ENCODE measurements around the gene FGF3. TPM values are rescaled to one million over a fixed set of nuclear protein-coding genes. Genes with fewer than 3 reads are reported as not detected.

The FGF3 gene
- total RNA-seq (not detected), polyA plus RNA-seq (not detected)

- H3K27me3 ChIP-seq (ENCODE audit: insufficient read depth, low read length): peaks cover 7% of the 10 kb centered on the region
- CTCF ChIA-PET (ENCODE audit: partially characterized antibody): no interaction called here
- intact Hi-C loops (cut with micrococcal nuclease): no loop called here
- no peak within 1 kb of the TSS for H3K27ac ChIP-seq (ENCODE audit: low read depth, low read length)
- Mint-ChIP-seq H3K9me3 (peaks cover 0 to 2% (median 0%) of the 10 kb centered on the region in 8 donors), H3K27me3 (peaks cover 20 to 26% of the 10 kb centered on the region in 2 donors), H3K4me3 (no peak within 1 kb of the TSS), H3K27ac (no peak within 1 kb of the TSS), H3K4me1 (peaks cover 0 to 6% (median under 1%) of the 10 kb centered on the region in 4 donors), H3K36me3 (no peaks in the 10 kb centered on the region)
- no peak for DNase-seq
- H3K36me3 ChIP-seq (ENCODE audit: insufficient read depth, low read length): no peaks in the 10 kb centered on the region
- H3K4me3 ChIP-seq (ENCODE audit: low read length in 2 of 2): no peak within 1 kb of the TSS
- POLR2A ChIA-PET (ENCODE audit: partially characterized antibody): no interaction called here
- H3K9me3 ChIP-seq (ENCODE audit: control insufficient read depth in 1 of 2, low read length in 2 of 2): no peaks in the 10 kb centered on the region
- no peaks in the 10 kb centered on the region for H3K4me1 ChIP-seq (ENCODE audit: insufficient read depth, low read length)
Observed at GRCh38 chr11:69818603-69819441, at the start of gene FGF3. Gene FGF3, minus strand, starts transcription at chr11:69819416. Its CDS starts 483 bp downstream, at chr11:69818933.

GRCh38 chr11:69868871-69869270, 49.7 kb upstream of the FGF3 start:
- H3K36me3 ChIP-seq (ENCODE audit: insufficient read depth, low read length): no peaks in the 10 kb centered on the region
- Mint-ChIP-seq H3K4me3 (no peak overlapping the region), H3K9me3 (peaks cover 0 to 8% (median 0%) of the 10 kb centered on the region in 8 donors), H3K36me3 (no peaks in the 10 kb centered on the region), H3K4me1 (no peaks in the 10 kb centered on the region), H3K27ac (no peak overlapping the region), H3K27me3 (peaks cover 9 to 31% of the 10 kb centered on the region in 2 donors)
- no peaks in the 10 kb centered on the region for H3K4me1 ChIP-seq (ENCODE audit: insufficient read depth, low read length)
- H3K27ac ChIP-seq (ENCODE audit: low read depth, low read length): no peak overlapping the region
- ChIA-PET POLR2A (ENCODE audit: partially characterized antibody) (no interaction called here), CTCF (ENCODE audit: partially characterized antibody) (no interaction called here)
- H3K4me3 ChIP-seq (ENCODE audit: low read length in 2 of 2): no peak overlapping the region
- no peaks in the 10 kb centered on the region for H3K27me3 ChIP-seq (ENCODE audit: insufficient read depth, low read length)
- no peak for DNase-seq
- intact Hi-C loops (cut with micrococcal nuclease): no loop called here
- no peaks in the 10 kb centered on the region for H3K9me3 ChIP-seq (ENCODE audit: control insufficient read depth in 1 of 2, low read length in 2 of 2)

GRCh38 chr11:69868006-69868810, 49.0 kb upstream of the FGF3 start:
- CTCF ChIA-PET (ENCODE audit: partially characterized antibody): no interaction called here
- Mint-ChIP-seq H3K36me3 (no peaks in the 10 kb centered on the region), H3K27ac (no peak overlapping the region), H3K4me3 (no peak overlapping the region), H3K9me3 (peaks cover 0 to 8% (median 0%) of the 10 kb centered on the region in 8 donors), H3K4me1 (no peaks in the 10 kb centered on the region), H3K27me3 (peaks cover 9 to 30% of the 10 kb centered on the region in 2 donors)
- intact Hi-C loops (cut with micrococcal nuclease): no loop called here
- Histone ChIP-seq H3K27ac (ENCODE audit: low read depth, low read length) (no peak overlapping the region), H3K4me1 (ENCODE audit: insufficient read depth, low read length) (no peaks in the 10 kb centered on the region), H3K36me3 (ENCODE audit: insufficient read depth, low read length) (no peaks in the 10 kb centered on the region), H3K27me3 (ENCODE audit: insufficient read depth, low read length) (no peaks in the 10 kb centered on the region), H3K4me3 (ENCODE audit: low read length in 2 of 2) (no peak overlapping the region), H3K9me3 (ENCODE audit: control insufficient read depth in 1 of 2, low read length in 2 of 2) (no peaks in the 10 kb centered on the region)
- POLR2A ChIA-PET (ENCODE audit: partially characterized antibody): no interaction called here
- DNase-seq: no peak

- Mint-ChIP-seq H3K27ac (no peak overlapping the region), H3K4me1 (no peaks in the 10 kb centered on the region), H3K36me3 (no peaks in the 10 kb centered on the region), H3K27me3 (peaks cover 9 to 31% of the 10 kb centered on the region in 2 donors), H3K9me3 (peaks cover 0 to 8% (median 0%) of the 10 kb centered on the region in 8 donors), H3K4me3 (no peak overlapping the region)
- H3K36me3 ChIP-seq (ENCODE audit: insufficient read depth, low read length): no peaks in the 10 kb centered on the region
- H3K4me3 ChIP-seq (ENCODE audit: low read length in 2 of 2): no peak overlapping the region
- no peak for DNase-seq
- H3K4me1 ChIP-seq (ENCODE audit: insufficient read depth, low read length): no peaks in the 10 kb centered on the region
- no peak overlapping the region for H3K27ac ChIP-seq (ENCODE audit: low read depth, low read length)
- H3K27me3 ChIP-seq (ENCODE audit: insufficient read depth, low read length): no peaks in the 10 kb centered on the region
- ChIA-PET POLR2A (ENCODE audit: partially characterized antibody) (no interaction called here), CTCF (ENCODE audit: partially characterized antibody) (no interaction called here)
- intact Hi-C loops (cut with micrococcal nuclease): no loop called here
- no peaks in the 10 kb centered on the region for H3K9me3 ChIP-seq (ENCODE audit: control insufficient read depth in 1 of 2, low read length in 2 of 2)
Observed at GRCh38 chr11:69867076-69868005, 48.1 kb upstream of the FGF3 start.

GRCh38 chr11:69866648-69867047, 47.4 kb upstream of the FGF3 start:
- intact Hi-C loops (cut with micrococcal nuclease): no loop called here
- Histone ChIP-seq H3K9me3 (ENCODE audit: control insufficient read depth in 1 of 2, low read length in 2 of 2) (no peaks in the 10 kb centered on the region), H3K36me3 (ENCODE audit: insufficient read depth, low read length) (no peaks in the 10 kb centered on the region), H3K27ac (ENCODE audit: low read depth, low read length) (no peak overlapping the region), H3K27me3 (ENCODE audit: insufficient read depth, low read length) (peaks cover 5% of the 10 kb centered on the region), H3K4me3 (ENCODE audit: low read length in 2 of 2) (no peak overlapping the region), H3K4me1 (ENCODE audit: insufficient read depth, low read length) (no peaks in the 10 kb centered on the region)
- POLR2A ChIA-PET (ENCODE audit: partially characterized antibody): no interaction called here
- Mint-ChIP-seq H3K4me3 (no peak overlapping the region), H3K27ac (no peak overlapping the region), H3K4me1 (no peaks in the 10 kb centered on the region), H3K9me3 (peaks cover 0 to 7% (median 0%) of the 10 kb centered on the region in 8 donors), H3K36me3 (no peaks in the 10 kb centered on the region), H3K27me3 (peaks cover 12 to 33% of the 10 kb centered on the region in 2 donors)
- DNase-seq: no peak
- CTCF ChIA-PET (ENCODE audit: partially characterized antibody): no interaction called here

- Histone ChIP-seq H3K27me3 (ENCODE audit: insufficient read depth, low read length) (peaks cover 5% of the 10 kb centered on the region), H3K4me3 (ENCODE audit: low read length in 2 of 2) (no peak overlapping the region), H3K9me3 (ENCODE audit: control insufficient read depth in 1 of 2, low read length in 2 of 2) (no peaks in the 10 kb centered on the region), H3K36me3 (ENCODE audit: insufficient read depth, low read length) (no peaks in the 10 kb centered on the region), H3K27ac (ENCODE audit: low read depth, low read length) (no peak overlapping the region), H3K4me1 (ENCODE audit: insufficient read depth, low read length) (no peaks in the 10 kb centered on the region)
- H3K27me3 Mint-ChIP-seq: peaks cover 14 to 36% of the 10 kb centered on the region in 2 donors
- ChIA-PET CTCF (ENCODE audit: partially characterized antibody) (no interaction called here), POLR2A (ENCODE audit: partially characterized antibody) (no interaction called here)
- intact Hi-C loops (cut with micrococcal nuclease): no loop called here
- no peaks in the 10 kb centered on the region for H3K9me3 Mint-ChIP-seq
- H3K36me3 Mint-ChIP-seq: no peaks in the 10 kb centered on the region
- no peak overlapping the region for H3K4me3 Mint-ChIP-seq
- no peak for DNase-seq
- H3K27ac Mint-ChIP-seq: no peak overlapping the region
- no peaks in the 10 kb centered on the region for H3K4me1 Mint-ChIP-seq
Observed at GRCh38 chr11:69865707-69866106, 46.5 kb upstream of the FGF3 start.

Data from CD4-positive, alpha-beta memory T cell (primary cell).